ENCODE measurements around the gene GZF1. TPM values are rescaled to one million over a fixed set of nuclear protein-coding genes. Genes with fewer than 3 reads are reported as not detected.
A peak's percentile ranks its signal among the peaks of the same experiment; 100 is the strongest.

Gene GZF1
- total and polyA plus RNA-seq, 4 donors = 1.6 to 11.0 (median 5.1) TPM

DNA sequence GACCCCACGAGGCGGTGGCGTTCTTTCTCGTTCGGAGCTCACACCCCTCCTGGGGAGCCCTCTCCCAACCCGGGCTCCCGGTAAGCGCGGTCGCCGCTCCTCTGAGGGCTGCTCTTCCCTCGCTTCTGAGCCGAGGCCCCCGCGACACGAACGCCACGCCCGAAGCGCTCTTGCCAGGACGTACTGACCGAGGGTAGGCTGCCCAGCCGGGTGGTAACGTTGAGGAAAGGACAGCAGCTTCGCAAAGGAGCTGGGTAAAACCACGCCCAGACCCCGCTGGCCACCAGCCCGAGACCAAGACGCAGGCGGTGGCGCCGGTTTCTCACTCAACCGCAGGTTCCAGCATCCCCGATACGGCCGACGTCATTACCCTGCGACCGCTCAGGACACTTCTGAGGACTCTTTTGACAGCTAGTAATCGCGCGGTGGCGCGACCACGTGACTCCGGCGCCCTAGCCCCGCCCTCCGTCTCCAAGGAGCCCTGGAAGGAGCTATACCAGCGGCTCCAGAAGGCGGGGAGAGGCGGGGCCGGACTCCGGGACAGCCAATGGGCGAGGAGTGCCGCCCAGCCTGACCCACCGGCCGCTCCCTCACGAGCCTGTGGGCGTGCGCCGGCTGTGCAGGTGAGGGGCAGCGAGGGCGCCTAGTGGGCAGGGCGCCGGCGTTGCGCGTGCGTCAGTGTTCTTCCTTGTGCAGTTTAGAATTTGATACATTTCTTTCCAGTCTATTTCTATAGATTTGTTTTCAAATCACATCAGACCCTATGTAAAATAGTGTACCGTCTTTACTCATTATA is 4.0 kb upstream of the GZF1 start (continued):
- TF ChIP-seq, protein P1, sequence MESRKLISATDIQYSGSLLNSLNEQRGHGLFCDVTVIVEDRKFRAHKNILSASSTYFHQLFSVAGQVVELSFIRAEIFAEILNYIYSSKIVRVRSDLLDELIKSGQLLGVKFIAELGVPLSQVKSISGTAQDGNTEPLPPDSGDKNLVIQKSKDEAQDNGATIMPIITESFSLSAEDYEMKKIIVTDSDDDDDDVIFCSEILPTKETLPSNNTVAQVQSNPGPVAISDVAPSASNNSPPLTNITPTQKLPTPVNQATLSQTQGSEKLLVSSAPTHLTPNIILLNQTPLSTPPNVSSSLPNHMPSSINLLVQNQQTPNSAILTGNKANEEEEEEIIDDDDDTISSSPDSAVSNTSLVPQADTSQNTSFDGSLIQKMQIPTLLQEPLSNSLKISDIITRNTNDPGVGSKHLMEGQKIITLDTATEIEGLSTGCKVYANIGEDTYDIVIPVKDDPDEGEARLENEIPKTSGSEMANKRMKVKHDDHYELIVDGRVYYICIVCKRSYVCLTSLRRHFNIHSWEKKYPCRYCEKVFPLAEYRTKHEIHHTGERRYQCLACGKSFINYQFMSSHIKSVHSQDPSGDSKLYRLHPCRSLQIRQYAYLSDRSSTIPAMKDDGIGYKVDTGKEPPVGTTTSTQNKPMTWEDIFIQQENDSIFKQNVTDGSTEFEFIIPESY (IDR thresholded peaks at IDR 0.05) = peak; percentile 48
- TF ChIP-seq, protein P2, sequence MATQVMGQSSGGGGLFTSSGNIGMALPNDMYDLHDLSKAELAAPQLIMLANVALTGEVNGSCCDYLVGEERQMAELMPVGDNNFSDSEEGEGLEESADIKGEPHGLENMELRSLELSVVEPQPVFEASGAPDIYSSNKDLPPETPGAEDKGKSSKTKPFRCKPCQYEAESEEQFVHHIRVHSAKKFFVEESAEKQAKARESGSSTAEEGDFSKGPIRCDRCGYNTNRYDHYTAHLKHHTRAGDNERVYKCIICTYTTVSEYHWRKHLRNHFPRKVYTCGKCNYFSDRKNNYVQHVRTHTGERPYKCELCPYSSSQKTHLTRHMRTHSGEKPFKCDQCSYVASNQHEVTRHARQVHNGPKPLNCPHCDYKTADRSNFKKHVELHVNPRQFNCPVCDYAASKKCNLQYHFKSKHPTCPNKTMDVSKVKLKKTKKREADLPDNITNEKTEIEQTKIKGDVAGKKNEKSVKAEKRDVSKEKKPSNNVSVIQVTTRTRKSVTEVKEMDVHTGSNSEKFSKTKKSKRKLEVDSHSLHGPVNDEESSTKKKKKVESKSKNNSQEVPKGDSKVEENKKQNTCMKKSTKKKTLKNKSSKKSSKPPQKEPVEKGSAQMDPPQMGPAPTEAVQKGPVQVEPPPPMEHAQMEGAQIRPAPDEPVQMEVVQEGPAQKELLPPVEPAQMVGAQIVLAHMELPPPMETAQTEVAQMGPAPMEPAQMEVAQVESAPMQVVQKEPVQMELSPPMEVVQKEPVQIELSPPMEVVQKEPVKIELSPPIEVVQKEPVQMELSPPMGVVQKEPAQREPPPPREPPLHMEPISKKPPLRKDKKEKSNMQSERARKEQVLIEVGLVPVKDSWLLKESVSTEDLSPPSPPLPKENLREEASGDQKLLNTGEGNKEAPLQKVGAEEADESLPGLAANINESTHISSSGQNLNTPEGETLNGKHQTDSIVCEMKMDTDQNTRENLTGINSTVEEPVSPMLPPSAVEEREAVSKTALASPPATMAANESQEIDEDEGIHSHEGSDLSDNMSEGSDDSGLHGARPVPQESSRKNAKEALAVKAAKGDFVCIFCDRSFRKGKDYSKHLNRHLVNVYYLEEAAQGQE (IDR thresholded peaks at IDR 0.05) = peak; percentile 48
- TF ChIP-seq YY1 (IDR thresholded peaks at IDR 0.05) = peak; percentile 50

DNA sequence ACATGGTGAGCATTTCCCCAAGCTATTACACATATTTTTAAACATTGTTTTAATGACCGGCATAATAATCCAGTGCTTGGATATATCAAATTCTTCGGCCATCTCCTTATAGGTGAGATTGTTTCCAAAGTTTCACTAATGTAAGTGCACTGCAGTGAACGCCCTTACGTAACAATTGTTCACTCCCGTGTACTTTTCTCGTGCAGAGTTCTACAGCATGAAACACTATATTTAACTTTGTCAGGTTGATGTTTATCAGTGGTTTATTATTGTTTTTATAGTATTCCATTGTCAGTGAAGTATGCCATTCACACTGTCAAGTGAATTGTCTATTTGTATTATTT is 3.4 kb upstream of the GZF1 start:
- WGBS = 15% methylated on average over 6 of the region's 6 CpGs
- Histone ChIP-seq H3K4me1 (ENCODE audit: control insufficient read depth in 4 of 4, insufficient read depth in 4 of 4, low read length in 3 of 4) (peaks cover 3 to 34% (median 25%) of the 10 kb centered on the region in 4 donors), H3K9me3 (ENCODE audit: control insufficient read depth in 4 of 4, low read length in 3 of 4) (no peaks in the 10 kb centered on the region), H3K27me3 (ENCODE audit: control insufficient read depth in 4 of 4, insufficient read depth in 4 of 4, low read length in 3 of 4) (no peaks in the 10 kb centered on the region), H3K4me3 (ENCODE audit: low read depth in 1 of 3, low read length in 3 of 3) (peak overlapping the region; percentile 35 to 54 (median 53)), H3K36me3 (ENCODE audit: control insufficient read depth in 4 of 4, insufficient read depth in 3 of 4, low read depth in 1 of 4, low read length in 3 of 4) (peaks cover 2 to 17% (median 7%) of the 10 kb centered on the region in 4 donors), H3K27ac (ENCODE audit: low read depth in 1 of 2, low read length in 2 of 2) (peak overlapping the region; percentile 77 to 92), H3K9ac (ENCODE audit: low read depth in 1 of 2, low read length in 2 of 2) (peak overlapping the region; percentile 24 to 88)
- DNase-seq (ENCODE audit: low spot score) = no peak
- TF ChIP-seq GABPA (IDR thresholded peaks at IDR 0.05 in 1 of 2, conservative IDR thresholded peaks at IDR 0.05 in 1 of 2) = no peak
- no peak for TF ChIP-seq EGR1 (IDR thresholded peaks at IDR 0.05; ENCODE audit: low read depth in 2 of 2)
- TF ChIP-seq, protein P3, sequence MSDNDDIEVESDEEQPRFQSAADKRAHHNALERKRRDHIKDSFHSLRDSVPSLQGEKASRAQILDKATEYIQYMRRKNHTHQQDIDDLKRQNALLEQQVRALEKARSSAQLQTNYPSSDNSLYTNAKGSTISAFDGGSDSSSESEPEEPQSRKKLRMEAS (IDR thresholded peaks at IDR 0.05) = no peak
- TF ChIP-seq HNF4G (IDR thresholded peaks at IDR 0.05) = no peak
- TF ChIP-seq FOXA2 (IDR thresholded peaks at IDR 0.05) = no peak
- TF ChIP-seq, protein P4, sequence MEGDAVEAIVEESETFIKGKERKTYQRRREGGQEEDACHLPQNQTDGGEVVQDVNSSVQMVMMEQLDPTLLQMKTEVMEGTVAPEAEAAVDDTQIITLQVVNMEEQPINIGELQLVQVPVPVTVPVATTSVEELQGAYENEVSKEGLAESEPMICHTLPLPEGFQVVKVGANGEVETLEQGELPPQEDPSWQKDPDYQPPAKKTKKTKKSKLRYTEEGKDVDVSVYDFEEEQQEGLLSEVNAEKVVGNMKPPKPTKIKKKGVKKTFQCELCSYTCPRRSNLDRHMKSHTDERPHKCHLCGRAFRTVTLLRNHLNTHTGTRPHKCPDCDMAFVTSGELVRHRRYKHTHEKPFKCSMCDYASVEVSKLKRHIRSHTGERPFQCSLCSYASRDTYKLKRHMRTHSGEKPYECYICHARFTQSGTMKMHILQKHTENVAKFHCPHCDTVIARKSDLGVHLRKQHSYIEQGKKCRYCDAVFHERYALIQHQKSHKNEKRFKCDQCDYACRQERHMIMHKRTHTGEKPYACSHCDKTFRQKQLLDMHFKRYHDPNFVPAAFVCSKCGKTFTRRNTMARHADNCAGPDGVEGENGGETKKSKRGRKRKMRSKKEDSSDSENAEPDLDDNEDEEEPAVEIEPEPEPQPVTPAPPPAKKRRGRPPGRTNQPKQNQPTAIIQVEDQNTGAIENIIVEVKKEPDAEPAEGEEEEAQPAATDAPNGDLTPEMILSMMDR (IDR thresholded peaks at IDR 0.05; ENCODE audit: low read depth, low read length, missing input control) = no peak
- TF ChIP-seq, protein P5, sequence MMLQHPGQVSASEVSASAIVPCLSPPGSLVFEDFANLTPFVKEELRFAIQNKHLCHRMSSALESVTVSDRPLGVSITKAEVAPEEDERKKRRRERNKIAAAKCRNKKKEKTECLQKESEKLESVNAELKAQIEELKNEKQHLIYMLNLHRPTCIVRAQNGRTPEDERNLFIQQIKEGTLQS (IDR thresholded peaks at IDR 0.05) = no peak
- no peak for TF ChIP-seq RAD21 (IDR thresholded peaks at IDR 0.05)

All from liver (tissue), 9 donors.